HUES64 (cell line): Measurements from ENCODE around the gene MTMR3.
"Not testable (repeated sequence)": the region's sequence is repeated elsewhere in the genome, so short reads cannot be mapped to it uniquely, and the experiment has no call there.

ENCODE experiments used
- H3K27ac ChIP-seq: 2 replicates; pipeline ENCODE4 v1.7.0; 2013; ENCODE audit warnings: low read depth, low read length, inconsistent platforms
- H3K27me3 ChIP-seq: 2 replicates; pipeline ENCODE4 v1.6.1; 2013; ENCODE audit warnings: mild to moderate bottlenecking, low read length; ENCODE audit not compliant: insufficient read depth
- H3K36me3 ChIP-seq: 2 replicates; pipeline ENCODE4 v1.6.1; 2013; ENCODE audit warnings: mild to moderate bottlenecking, low read length; ENCODE audit not compliant: insufficient read depth
- H3K4me1 ChIP-seq: 2 replicates; pipeline ENCODE4 v1.6.1; 2013; ENCODE audit warnings: mild to moderate bottlenecking, low read length, moderate library complexity; ENCODE audit not compliant: insufficient read depth
- H3K4me3 ChIP-seq: 2 replicates; pipeline ENCODE4 v1.5.1; 2013; ENCODE audit warnings: mild to moderate bottlenecking, low read length, moderate library complexity
- H3K9ac ChIP-seq: 2 replicates; pipeline ENCODE4 v1.6.1; 2013; ENCODE audit warnings: mild to moderate bottlenecking, low read depth, low read length
- H3K9me3 ChIP-seq: 2 replicates; pipeline ENCODE4 v1.6.1; 2013; ENCODE audit warnings: low read depth, low read length; ENCODE audit not compliant: insufficient read depth
- WGBS: fragments of 150-250, 120-280 bp; methylation state at CpG from one replicate; pipeline ENCODE4 v1.1.7; 2013; ENCODE audit warnings: missing lambda C conversion rate; 5-methylcytosine and 5-hydroxymethylcytosine counted together

The MTMR3 gene

DNA sequence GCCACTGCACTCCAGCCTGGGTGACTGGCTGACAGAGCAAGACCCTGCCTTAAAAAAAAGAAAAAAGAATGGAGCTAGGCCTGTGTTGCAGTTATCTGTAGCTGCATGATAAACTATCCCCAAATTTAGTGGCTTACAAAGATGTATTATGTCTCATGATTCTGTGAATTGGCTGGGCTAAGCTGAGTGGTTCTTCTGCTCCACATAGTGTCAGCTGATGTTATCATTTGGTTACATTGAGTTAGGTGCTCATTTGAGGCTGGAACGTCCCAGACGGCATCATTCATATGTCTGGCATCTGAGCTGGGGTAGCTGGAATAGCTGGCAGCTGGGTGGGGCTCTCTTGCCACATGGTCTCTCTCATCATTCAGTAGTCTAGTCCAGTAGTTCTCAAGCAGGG is 36.7 kb upstream of the MTMR3 start:
- Histone ChIP-seq H3K36me3 (no peaks in the 10 kb centered on the region), H3K27ac (no peak overlapping the region), H3K27me3 (no peaks in the 10 kb centered on the region), H3K9me3 (no peaks in the 10 kb centered on the region), H3K4me1 (peaks cover 6% of the 10 kb centered on the region; the same call in 1 of the 2 replicates), H3K4me3 (no peak overlapping the region), H3K9ac (no peak overlapping the region)
- 91% methylated on average over 2 of the region's 2 CpGs for WGBS

GRCh38 chr22:29848111-29848510 is 34.9 kb upstream of the MTMR3 start:
- Histone ChIP-seq H3K9me3 (no peaks in the 10 kb centered on the region), H3K27ac (no peak overlapping the region), H3K9ac (no peak overlapping the region), H3K4me1 (no peaks in the 10 kb centered on the region), H3K36me3 (no peaks in the 10 kb centered on the region), H3K27me3 (no peaks in the 10 kb centered on the region), H3K4me3 (no peak overlapping the region)
- WGBS: 94% methylated on average over 3 of the region's 3 CpGs

- WGBS: 95% methylated on average over 3 of the region's 3 CpGs
- Histone ChIP-seq H3K4me1 (no peaks in the 10 kb centered on the region), H3K9me3 (no peaks in the 10 kb centered on the region), H3K27ac (no peak overlapping the region), H3K9ac (no peak overlapping the region), H3K27me3 (no peaks in the 10 kb centered on the region), H3K36me3 (no peaks in the 10 kb centered on the region), H3K4me3 (no peak overlapping the region)
These were observed 28.5 kb upstream of the MTMR3 start for GRCh38 chr22:29854432-29854831.

- H3K9me3 ChIP-seq: no peaks in the 10 kb centered on the region
- H3K36me3 ChIP-seq: no peaks in the 10 kb centered on the region
- H3K4me1 ChIP-seq: no peaks in the 10 kb centered on the region
- no peaks in the 10 kb centered on the region for H3K27me3 ChIP-seq
- no peak overlapping the region for H3K9ac ChIP-seq
- WGBS: 89% methylated on average over 10 of the region's 10 CpGs
- H3K27ac ChIP-seq: no peak overlapping the region
- no peak overlapping the region for H3K4me3 ChIP-seq
These were observed 27.3 kb upstream of the MTMR3 start for GRCh38 chr22:29855611-29856181.

DNA sequence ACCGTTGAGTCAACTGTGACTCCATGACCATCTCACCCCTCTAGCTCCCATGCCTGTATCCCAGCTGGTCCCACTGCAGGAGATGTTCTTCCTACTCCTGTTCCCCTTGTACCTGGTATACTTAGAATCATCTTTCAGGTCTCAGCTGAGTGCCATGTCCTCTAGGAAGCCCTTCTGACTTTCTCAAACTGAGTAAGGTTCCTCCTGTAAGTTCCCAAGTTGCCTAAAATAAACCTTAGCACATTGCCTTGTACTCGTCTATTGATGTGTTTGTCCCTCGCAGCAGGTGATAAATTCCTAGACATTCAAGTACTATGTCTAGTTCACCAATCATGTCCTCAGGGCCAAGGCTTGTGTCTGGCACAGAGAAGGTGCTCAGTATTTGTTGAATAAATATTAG is 26.5 kb upstream of the MTMR3 start:
- H3K4me3 ChIP-seq: no peak overlapping the region
- H3K9me3 ChIP-seq: no peaks in the 10 kb centered on the region
- no peaks in the 10 kb centered on the region for H3K36me3 ChIP-seq
- no peak overlapping the region for H3K9ac ChIP-seq
- H3K4me1 ChIP-seq: no peaks in the 10 kb centered on the region
- 90% methylated on average over 3 of the region's 3 CpGs for WGBS
- H3K27ac ChIP-seq: no peak overlapping the region
- no peaks in the 10 kb centered on the region for H3K27me3 ChIP-seq

- not testable (repeated sequence) for H3K4me1 ChIP-seq, H3K36me3 ChIP-seq, H3K27ac ChIP-seq, H3K9ac ChIP-seq, H3K9me3 ChIP-seq, H3K4me3 ChIP-seq, H3K27me3 ChIP-seq
- 82% methylated on average over 8 of the region's 9 CpGs for WGBS
These were observed 23.9 kb upstream of the MTMR3 start for GRCh38 chr22:29859030-29859429.

DNA sequence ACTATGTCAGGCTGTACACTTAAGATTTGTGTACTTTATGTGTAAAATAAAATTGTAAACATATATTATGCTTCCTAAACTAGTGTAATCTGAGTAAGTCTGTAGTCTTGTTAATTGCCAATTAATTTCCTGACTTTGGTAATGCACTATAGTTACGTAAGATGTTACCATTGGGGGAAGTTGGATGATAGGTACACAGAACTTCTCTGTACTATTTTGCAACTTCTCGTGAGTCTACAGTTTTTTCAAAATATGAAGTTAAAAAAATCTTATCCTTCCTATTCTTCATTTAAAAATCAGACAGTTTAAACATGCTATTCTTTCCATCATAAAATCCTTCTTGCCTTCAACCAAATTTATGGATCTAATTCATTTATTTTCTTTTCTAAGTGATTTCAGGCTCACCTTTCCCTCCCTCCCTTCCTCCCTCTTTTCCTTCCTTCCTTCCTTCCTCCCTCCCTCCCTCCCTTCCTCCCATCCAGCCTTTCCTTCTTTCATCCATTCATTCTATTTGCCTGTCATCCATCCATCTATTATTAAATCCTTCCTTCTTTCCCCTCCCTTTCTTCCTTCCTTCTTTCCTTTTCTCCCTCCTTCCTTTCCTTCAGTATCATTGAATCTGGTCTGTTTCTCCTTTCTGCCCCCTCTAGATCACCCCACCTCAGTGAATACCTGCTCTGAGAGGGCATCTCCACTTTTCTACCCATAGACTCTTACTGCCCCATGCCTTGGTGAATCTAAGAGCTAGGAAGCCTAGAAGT is 22.8 kb upstream of the MTMR3 start:
- Histone ChIP-seq H3K9me3 (no peaks in the 10 kb centered on the region), H3K27ac (no peak overlapping the region)
- 96% methylated on average over 2 of the region's 2 CpGs for WGBS

GRCh38 chr22:29861672-29862297 is 21.2 kb upstream of the MTMR3 start:
- H3K9ac ChIP-seq: no peak overlapping the region
- no peak overlapping the region for H3K4me3 ChIP-seq
- H3K9me3 ChIP-seq: no peaks in the 10 kb centered on the region
- H3K27me3 ChIP-seq: no peaks in the 10 kb centered on the region
- no peaks in the 10 kb centered on the region for H3K4me1 ChIP-seq
- WGBS: 91% methylated on average over 2 of the region's 2 CpGs
- H3K36me3 ChIP-seq: no peaks in the 10 kb centered on the region
- no peak overlapping the region for H3K27ac ChIP-seq

More for the DNA sequence above, 22.8 kb upstream of the MTMR3 start:
- no peaks in the 10 kb centered on the region for H3K4me1 ChIP-seq
- no peaks in the 10 kb centered on the region for H3K27me3 ChIP-seq
- H3K36me3 ChIP-seq: no peaks in the 10 kb centered on the region
- H3K9ac ChIP-seq: no peak overlapping the region
- H3K4me3 ChIP-seq: no peak overlapping the region

- WGBS: 96% methylated on average over 13 of the region's 13 CpGs
- H3K9me3 ChIP-seq, H3K27ac ChIP-seq, H3K9ac ChIP-seq, H3K4me1 ChIP-seq, H3K27me3 ChIP-seq, H3K36me3 ChIP-seq, H3K4me3 ChIP-seq: not testable (repeated sequence)
These were observed 17.4 kb upstream of the MTMR3 start for GRCh38 chr22:29865572-29865971.

DNA sequence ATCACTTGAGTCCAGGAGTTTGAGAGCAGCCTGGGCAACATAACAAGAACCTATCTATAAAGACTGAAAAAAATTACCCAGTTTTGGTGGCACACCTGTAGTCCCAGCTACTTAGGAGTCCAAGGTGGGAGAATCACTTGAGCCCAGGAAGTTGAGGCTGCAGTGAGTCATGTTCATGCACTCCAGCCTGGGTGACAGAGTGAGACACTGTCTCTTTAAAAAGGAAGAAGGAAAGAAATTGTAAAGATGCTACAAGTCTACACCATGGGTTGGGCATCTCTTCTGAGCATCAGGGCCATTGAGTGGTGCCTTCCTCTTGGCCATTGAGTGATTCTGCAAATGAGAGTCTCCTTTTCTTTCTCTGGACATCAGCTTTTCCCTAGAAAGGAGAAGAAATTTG is 15.7 kb upstream of the MTMR3 start:
- no peak overlapping the region for H3K27ac ChIP-seq
- no peaks in the 10 kb centered on the region for H3K9me3 ChIP-seq
- H3K9ac ChIP-seq: no peak overlapping the region
- no peaks in the 10 kb centered on the region for H3K27me3 ChIP-seq
- H3K4me1 ChIP-seq: peaks cover 9% of the 10 kb centered on the region
- H3K36me3 ChIP-seq: no peaks in the 10 kb centered on the region
- no peak overlapping the region for H3K4me3 ChIP-seq

GRCh38 chr22:29867851-29868250 is 15.1 kb upstream of the MTMR3 start:
- WGBS: 96% methylated on average over 3 of the region's 3 CpGs
- H3K27ac ChIP-seq: no peak overlapping the region
- no peaks in the 10 kb centered on the region for H3K36me3 ChIP-seq
- H3K27me3 ChIP-seq: no peaks in the 10 kb centered on the region
- H3K4me3 ChIP-seq: no peak overlapping the region
- no peaks in the 10 kb centered on the region for H3K9me3 ChIP-seq
- H3K9ac ChIP-seq: no peak overlapping the region
- peaks cover 15% of the 10 kb centered on the region for H3K4me1 ChIP-seq
